ENCODE data around the gene BORCS5. TPM values are rescaled to one million over a fixed set of nuclear protein-coding genes. Genes with fewer than 3 reads are reported as not detected.
"Not testable (repeated sequence)": the region's sequence is repeated elsewhere in the genome, so short reads cannot be mapped to it uniquely, and the experiment has no call there.

Gene BORCS5
- total RNA-seq, 1 experiment from 2014 or later: 25.7 TPM

DNA sequence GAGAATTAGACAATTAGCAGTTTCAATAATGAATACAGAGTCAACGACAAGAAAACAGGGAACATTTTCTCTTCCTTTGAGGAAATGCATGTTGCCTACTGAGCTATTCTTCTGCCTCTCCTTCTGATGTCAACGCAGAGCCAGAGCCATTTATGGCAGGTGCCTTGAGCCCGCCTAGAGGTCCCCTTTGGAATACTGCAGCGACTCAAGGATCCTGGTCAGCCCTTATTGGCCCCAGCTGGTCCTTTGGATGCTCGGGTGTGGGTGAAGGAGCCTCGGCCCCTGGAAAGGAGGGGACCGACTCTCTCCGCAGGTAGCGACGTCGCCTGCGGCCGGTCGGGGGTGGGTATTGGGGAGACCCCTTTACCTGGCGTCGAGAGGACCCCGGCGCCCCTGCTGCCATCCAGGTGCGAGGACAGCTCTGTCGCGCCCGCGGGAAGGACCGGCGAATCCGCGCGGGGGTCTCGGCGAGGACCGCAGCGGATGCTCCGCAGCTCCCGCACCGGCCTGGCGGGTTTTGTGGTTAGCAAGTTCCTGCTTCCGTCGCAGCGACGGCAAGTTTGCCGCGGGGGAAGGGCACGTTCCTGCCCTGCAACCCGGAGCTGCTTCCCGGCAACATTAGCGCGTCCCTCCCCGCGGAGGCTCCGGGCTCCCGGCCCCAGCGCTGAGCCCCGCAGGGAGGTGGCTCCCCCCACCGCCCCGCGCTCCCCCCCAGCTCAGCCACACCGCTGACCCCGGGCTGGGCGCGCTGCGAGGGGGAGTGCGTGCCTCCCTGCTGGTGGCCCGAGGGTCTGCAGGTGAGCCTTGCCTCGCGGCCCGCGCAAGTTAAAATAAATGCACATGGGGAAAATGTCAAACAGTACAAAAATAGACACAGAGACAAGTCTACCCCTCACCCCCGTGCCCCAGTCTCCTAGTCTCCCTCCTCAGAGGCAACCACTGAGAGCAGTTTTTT, 6.9 kb upstream of the BORCS5 start, which contains the start of gene MANSC1:
Gene MANSC1, minus strand, starts transcription at position 532 of the 955 bp plus-strand sequence. CDS start 6,928 bp downstream, outside the sequence.
- H3K9me3 Mint-ChIP-seq (ENCODE audit: unreplicated experiment): no peaks in the 10 kb centered on the region
- peaks cover 15% of the 10 kb centered on the region for H3K4me1 Mint-ChIP-seq (ENCODE audit: low read depth, unreplicated experiment)
- no TSS peak for BruUV-seq (replicated peaks)
- TF ChIP-seq, protein P1, sequence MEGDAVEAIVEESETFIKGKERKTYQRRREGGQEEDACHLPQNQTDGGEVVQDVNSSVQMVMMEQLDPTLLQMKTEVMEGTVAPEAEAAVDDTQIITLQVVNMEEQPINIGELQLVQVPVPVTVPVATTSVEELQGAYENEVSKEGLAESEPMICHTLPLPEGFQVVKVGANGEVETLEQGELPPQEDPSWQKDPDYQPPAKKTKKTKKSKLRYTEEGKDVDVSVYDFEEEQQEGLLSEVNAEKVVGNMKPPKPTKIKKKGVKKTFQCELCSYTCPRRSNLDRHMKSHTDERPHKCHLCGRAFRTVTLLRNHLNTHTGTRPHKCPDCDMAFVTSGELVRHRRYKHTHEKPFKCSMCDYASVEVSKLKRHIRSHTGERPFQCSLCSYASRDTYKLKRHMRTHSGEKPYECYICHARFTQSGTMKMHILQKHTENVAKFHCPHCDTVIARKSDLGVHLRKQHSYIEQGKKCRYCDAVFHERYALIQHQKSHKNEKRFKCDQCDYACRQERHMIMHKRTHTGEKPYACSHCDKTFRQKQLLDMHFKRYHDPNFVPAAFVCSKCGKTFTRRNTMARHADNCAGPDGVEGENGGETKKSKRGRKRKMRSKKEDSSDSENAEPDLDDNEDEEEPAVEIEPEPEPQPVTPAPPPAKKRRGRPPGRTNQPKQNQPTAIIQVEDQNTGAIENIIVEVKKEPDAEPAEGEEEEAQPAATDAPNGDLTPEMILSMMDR (IDR thresholded peaks at IDR 0.05; ENCODE audit: insufficient read depth in 1 of 2, low read depth in 1 of 2, low read length in 1 of 2, severe bottlenecking in 1 of 2, unreplicated experiment in 1 of 2): peak; percentile 69 to 89
- Histone ChIP-seq H3K36me3 (ENCODE audit: control insufficient read depth, insufficient read depth, low read length) (no peaks in the 10 kb centered on the region), H3K9me3 (0 out of 2 replicates have a peak, but pooled peaks cover 3% of the 10 kb centered on the region), H3K27me3 (replicated peaks; ENCODE audit: control insufficient read depth, insufficient read depth, low read length) (no peaks in the 10 kb centered on the region), H3K4me1 (peaks cover 13% of the 10 kb centered on the region), H3K4me3 (ENCODE audit: low read depth, low read length) (peak within 1 kb of the TSS; percentile 86)
- no peaks in the 10 kb centered on the region for H3K36me3 Mint-ChIP-seq (ENCODE audit: insufficient read depth, unreplicated experiment)
- no peaks in the 10 kb centered on the region for H3K27me3 Mint-ChIP-seq (ENCODE audit: insufficient read depth, unreplicated experiment)
- POLR2A ChIA-PET: interaction anchor here (0.5 to 1.2 kb wide), 12 partner anchors 10 to 366 kb away, joined by 3 to 5 read pairs (median 3); partner anchors contain the start of gene LRP6
- DNase-seq: peak; percentile 83 to 84
- H3K4me3 Mint-ChIP-seq (ENCODE audit: unreplicated experiment): peak within 1 kb of the TSS; percentile 83
- peak within 1 kb of the TSS; percentile 85 for H3K27ac Mint-ChIP-seq (ENCODE audit: unreplicated experiment)
- CTCF ChIA-PET: interaction anchor here (0.6 to 1.6 kb wide), 26 partner anchors 8 to 656 kb away, joined by 3 to 13 read pairs (median 4); partner anchors contain the start of genes BCL2L14, CDKN1B and LRP6
- intact Hi-C loops (cut with micrococcal nuclease; ENCODE audit: unreplicated experiment): loop anchor here (1.0 to 5.0 kb wide), 3 partner anchors 7 to 278 kb away; partner anchors contain the start of genes BCL2L14 and BORCS5

DNA sequence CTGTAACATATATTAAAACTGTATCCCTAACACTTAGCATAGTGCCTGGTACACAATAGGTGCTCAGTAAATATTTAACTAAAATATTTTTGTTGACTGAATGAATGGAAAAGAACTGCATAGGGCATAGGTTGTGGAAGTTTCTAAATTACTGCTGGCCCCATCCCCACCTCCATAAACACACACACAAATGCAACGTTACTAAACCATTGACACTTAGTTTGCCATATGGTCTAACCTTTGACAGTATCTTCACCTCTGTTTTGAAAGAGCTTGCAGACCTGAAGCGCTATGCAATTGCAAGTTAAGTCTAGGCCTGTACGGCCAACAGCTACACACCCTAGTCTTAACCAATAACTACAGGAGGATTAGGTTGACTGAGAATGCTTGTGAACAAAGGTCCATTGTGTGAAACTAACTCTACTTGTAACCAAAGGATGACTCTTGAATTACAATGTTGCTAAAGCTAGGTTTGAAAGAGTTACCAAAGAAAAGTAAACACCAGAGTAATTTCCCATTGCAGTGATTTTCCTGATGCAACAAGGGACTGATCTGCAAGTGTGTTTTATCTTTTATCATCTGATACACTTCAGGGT, 5.9 kb upstream of the BORCS5 start:
- H3K9me3 ChIP-seq: 0 out of 2 replicates have a peak, but pooled peaks cover 3% of the 10 kb centered on the region
- H3K27me3 ChIP-seq (replicated peaks; ENCODE audit: control insufficient read depth, insufficient read depth, low read length): no peaks in the 10 kb centered on the region
- peaks cover 13% of the 10 kb centered on the region for H3K4me1 ChIP-seq
- peaks cover 15% of the 10 kb centered on the region for H3K4me1 Mint-ChIP-seq (ENCODE audit: low read depth, unreplicated experiment)
- ChIA-PET POLR2A (interaction anchor here (0.6 to 1.0 kb wide), 5 partner anchors 11 to 426 kb away, joined by 3 to 8 read pairs (median 3); no protein-coding TSS in a partner anchor), CTCF (interaction anchor here (0.9 to 1.5 kb wide), 4 partner anchors 9 to 280 kb away, joined by 4 to 5 read pairs (median 4); no protein-coding TSS in a partner anchor)
- no peaks in the 10 kb centered on the region for H3K27me3 Mint-ChIP-seq (ENCODE audit: insufficient read depth, unreplicated experiment)
- intact Hi-C loops (cut with micrococcal nuclease; ENCODE audit: unreplicated experiment): no loop called here
- H3K4me3 Mint-ChIP-seq (ENCODE audit: unreplicated experiment): peak overlapping the region; percentile 83
- no peaks in the 10 kb centered on the region for H3K36me3 Mint-ChIP-seq (ENCODE audit: insufficient read depth, unreplicated experiment)
- H3K9me3 Mint-ChIP-seq (ENCODE audit: unreplicated experiment): no peaks in the 10 kb centered on the region
- peak overlapping the region; percentile 86 for H3K4me3 ChIP-seq (ENCODE audit: low read depth, low read length)
- BruUV-seq (replicated peaks): no TSS peak
- H3K36me3 ChIP-seq (ENCODE audit: control insufficient read depth, insufficient read depth, low read length): no peaks in the 10 kb centered on the region
- peak overlapping the region; percentile 85 for H3K27ac Mint-ChIP-seq (ENCODE audit: unreplicated experiment)
- DNase-seq: peak; percentile 69 to 80
- TF ChIP-seq, protein P1 (IDR thresholded peaks at IDR 0.05; ENCODE audit: insufficient read depth in 1 of 2, low read depth in 1 of 2, low read length in 1 of 2, severe bottlenecking in 1 of 2, unreplicated experiment in 1 of 2): no peak

DNA sequence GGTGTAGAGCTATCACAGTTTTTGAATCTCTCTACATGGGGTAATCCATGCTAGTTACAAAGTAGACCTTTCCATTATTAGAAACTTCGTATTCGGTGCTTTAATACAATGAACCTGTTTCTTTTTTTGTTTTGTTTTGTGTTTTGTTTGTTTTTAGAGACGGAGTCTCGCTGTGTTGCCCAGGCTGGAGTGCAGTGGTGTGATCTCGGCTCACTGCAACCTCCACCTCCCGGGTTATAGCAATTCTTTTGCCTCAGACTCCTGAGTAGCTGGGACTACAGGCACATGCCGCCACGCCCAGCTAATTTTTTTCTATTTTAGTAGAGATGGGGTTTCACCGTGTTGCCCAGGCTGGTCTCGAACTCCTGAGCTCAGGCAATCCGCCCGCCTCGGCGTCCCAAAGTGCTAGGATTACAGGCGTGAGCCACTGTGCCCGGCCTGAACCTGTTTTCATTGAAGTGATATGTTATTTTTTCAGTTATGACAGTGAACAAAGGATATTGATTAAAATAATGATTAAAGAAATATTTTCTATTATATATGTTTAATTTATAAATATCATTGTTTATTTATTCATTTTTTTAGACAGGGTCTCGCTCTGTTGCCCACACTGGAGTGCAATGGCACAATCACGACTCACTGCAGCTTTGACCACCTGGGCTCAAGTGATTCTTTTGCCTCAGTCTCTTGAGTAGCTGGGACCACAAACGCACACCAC, 5.3 kb upstream of the BORCS5 start:
- H3K27me3 Mint-ChIP-seq (ENCODE audit: insufficient read depth, unreplicated experiment); BruUV-seq (replicated peaks); H3K27me3 ChIP-seq (replicated peaks; ENCODE audit: control insufficient read depth, insufficient read depth, low read length); DNase-seq; intact Hi-C loops (cut with micrococcal nuclease; ENCODE audit: unreplicated experiment); H3K9me3 ChIP-seq; H3K36me3 ChIP-seq (ENCODE audit: control insufficient read depth, insufficient read depth, low read length); H3K4me3 ChIP-seq (ENCODE audit: low read depth, low read length); H3K9me3 Mint-ChIP-seq (ENCODE audit: unreplicated experiment); H3K36me3 Mint-ChIP-seq (ENCODE audit: insufficient read depth, unreplicated experiment): not testable (repeated sequence)
- POLR2A ChIA-PET: interaction anchor here (0.6 to 1.0 kb wide), 3 partner anchors 204 to 425 kb away, joined by 3 to 8 read pairs (median 4); no protein-coding TSS in a partner anchor
- H3K4me1 Mint-ChIP-seq (ENCODE audit: low read depth, unreplicated experiment): peaks cover 15% of the 10 kb centered on the region
- CTCF ChIA-PET: interaction anchor here (0.9 to 1.5 kb wide), 4 partner anchors 8 to 280 kb away, joined by 4 to 5 read pairs (median 4); no protein-coding TSS in a partner anchor
- H3K4me3 Mint-ChIP-seq (ENCODE audit: unreplicated experiment): peak overlapping the region; percentile 83
- peaks cover 13% of the 10 kb centered on the region for H3K4me1 ChIP-seq
- H3K27ac Mint-ChIP-seq (ENCODE audit: unreplicated experiment): peak overlapping the region; percentile 85

Data from Caco-2 (cell line).